ENCODE data around the gene TRMT5. TPM values are rescaled to one million over a fixed set of nuclear protein-coding genes. Genes with fewer than 3 reads are reported as not detected.

The TRMT5 gene
- total and polyA plus RNA-seq, 9 donors = 14.5 to 23.3 (median 18.9) TPM

GRCh38 chr14:60944204-60944603, 36.7 kb downstream of the TRMT5 start:
- peak overlapping the region; percentile 68 for H3K27ac ChIP-seq (ENCODE audit: low read length)
- peaks cover 3% of the 10 kb centered on the region for H3K4me1 ChIP-seq (ENCODE audit: control insufficient read depth, insufficient read depth, low read length)
- H3K9me3 ChIP-seq (replicated peaks; ENCODE audit: control insufficient read depth, low read depth, low read length) = no peaks in the 10 kb centered on the region
- no peaks in the 10 kb centered on the region for H3K36me3 ChIP-seq (ENCODE audit: control insufficient read depth, insufficient read depth, low read length)
- WGBS (ENCODE audit: insufficient coverage) = no CpG with 5 or more reads among the region's 4 CpGs
- H3K27me3 ChIP-seq (ENCODE audit: control insufficient read depth, insufficient read depth, low read length) = no peaks in the 10 kb centered on the region
- no peak overlapping the region for H3K4me3 ChIP-seq (ENCODE audit: low read length)
- DNase-seq = peak; percentile 45

DNA sequence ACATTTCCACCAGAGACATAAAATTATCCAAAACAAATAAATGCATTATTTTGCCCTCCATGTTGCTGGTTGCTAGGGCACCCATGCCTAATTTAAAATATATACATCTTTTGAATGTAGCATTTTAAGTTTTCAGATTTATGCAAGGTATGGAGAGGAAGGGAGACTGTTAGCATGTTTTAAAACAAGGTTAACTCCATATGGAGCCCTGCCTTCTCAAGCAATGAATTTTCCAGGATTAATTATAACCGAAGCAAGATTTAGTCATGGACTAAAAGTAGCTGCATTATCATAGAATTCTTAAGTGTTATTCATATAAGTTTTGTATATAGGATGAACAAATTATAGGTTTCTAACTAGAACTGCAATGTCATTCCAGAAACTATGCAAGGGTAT, 37.2 kb downstream of the TRMT5 start:
- WGBS (ENCODE audit: insufficient coverage) = no CpG with 5 or more reads among the region's 1 CpG
- DNase-seq = no peak

GRCh38 chr14:60935319-60935718, 45.6 kb downstream of the TRMT5 start:
- Histone ChIP-seq H3K9me3 (replicated peaks; ENCODE audit: control insufficient read depth, low read depth, low read length) (no peaks in the 10 kb centered on the region), H3K4me1 (ENCODE audit: control insufficient read depth, insufficient read depth, low read length) (no peaks in the 10 kb centered on the region), H3K36me3 (ENCODE audit: control insufficient read depth, insufficient read depth, low read length) (peaks cover 2% of the 10 kb centered on the region), H3K4me3 (ENCODE audit: low read length) (no peak overlapping the region), H3K27me3 (ENCODE audit: control insufficient read depth, insufficient read depth, low read length) (no peaks in the 10 kb centered on the region), H3K27ac (ENCODE audit: low read length) (no peak overlapping the region)
- DNase-seq = peak; percentile 55

More for the DNA sequence above, 37.2 kb downstream of the TRMT5 start:
- peaks cover 3% of the 10 kb centered on the region for H3K4me1 ChIP-seq (ENCODE audit: control insufficient read depth, insufficient read depth, low read length)
- no peak overlapping the region for H3K4me3 ChIP-seq (ENCODE audit: low read length)
- H3K36me3 ChIP-seq (ENCODE audit: control insufficient read depth, insufficient read depth, low read length) = no peaks in the 10 kb centered on the region
- H3K9me3 ChIP-seq (replicated peaks; ENCODE audit: control insufficient read depth, low read depth, low read length) = no peaks in the 10 kb centered on the region
- no peaks in the 10 kb centered on the region for H3K27me3 ChIP-seq (ENCODE audit: control insufficient read depth, insufficient read depth, low read length)
- H3K27ac ChIP-seq (ENCODE audit: low read length) = peak overlapping the region; percentile 68

DNA sequence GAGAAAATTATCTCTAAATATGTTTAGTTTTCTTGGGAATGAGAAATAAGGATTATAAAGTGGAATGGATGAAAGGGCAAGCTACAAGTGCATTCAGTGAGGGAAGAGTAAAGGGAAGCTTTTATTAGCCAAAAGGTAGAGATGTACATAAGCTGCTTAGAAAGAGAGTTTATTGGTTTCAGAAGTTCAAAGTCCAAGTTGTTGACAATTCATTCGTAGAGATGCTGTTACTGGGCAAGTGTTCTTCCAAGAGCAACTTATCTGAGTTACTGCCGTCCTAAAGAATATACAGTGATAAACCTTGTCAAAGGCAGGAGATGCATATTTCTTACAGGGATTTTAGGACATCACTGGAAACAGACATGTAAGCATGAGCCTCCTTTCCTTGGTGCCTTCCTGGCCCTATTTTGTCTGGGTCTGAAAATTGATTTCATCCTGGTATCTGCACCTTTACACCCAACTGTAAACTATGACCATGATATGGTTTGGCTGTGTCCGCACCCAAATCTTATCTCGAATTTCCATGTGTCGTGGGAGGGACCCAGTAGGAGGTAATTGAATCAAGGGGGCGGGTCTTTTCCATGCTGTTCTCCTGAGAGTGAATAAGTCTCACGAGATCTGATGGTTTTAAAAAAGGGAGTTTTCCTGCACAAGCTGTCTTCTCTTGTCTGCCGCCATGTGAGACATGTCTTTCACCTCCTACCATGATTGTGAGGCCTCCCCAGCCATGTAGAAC, 46.8 kb downstream of the TRMT5 start:
- Histone ChIP-seq H3K27ac (ENCODE audit: low read length) (no peak overlapping the region), H3K9me3 (replicated peaks; ENCODE audit: control insufficient read depth, low read depth, low read length) (no peaks in the 10 kb centered on the region), H3K27me3 (ENCODE audit: control insufficient read depth, insufficient read depth, low read length) (no peaks in the 10 kb centered on the region), H3K4me3 (ENCODE audit: low read length) (no peak overlapping the region), H3K36me3 (ENCODE audit: control insufficient read depth, insufficient read depth, low read length) (peaks cover 2% of the 10 kb centered on the region), H3K4me1 (ENCODE audit: control insufficient read depth, insufficient read depth, low read length) (no peaks in the 10 kb centered on the region)
- 93% methylated on average over 5 of the region's 8 CpGs for WGBS (ENCODE audit: insufficient coverage)
- DNase-seq = no peak

DNA sequence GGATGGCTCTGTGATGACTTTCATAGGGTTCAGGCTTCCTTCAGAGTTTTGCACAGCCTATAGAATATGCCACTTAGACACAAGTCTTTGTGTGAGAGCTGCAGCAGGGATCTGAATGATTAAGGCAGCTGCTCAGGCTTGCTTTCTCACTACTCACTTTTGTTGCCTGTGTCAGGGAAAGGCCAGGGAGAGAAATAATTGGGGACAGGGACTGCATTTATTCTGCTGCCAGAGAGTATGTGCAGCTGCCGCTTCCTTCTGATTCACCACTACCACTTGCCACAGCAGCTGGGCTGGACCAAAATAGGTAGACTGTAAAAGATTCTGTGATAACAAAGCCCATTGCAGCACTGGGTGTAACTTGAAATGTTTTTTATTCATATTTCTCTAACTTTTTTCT, 49.7 kb downstream of the TRMT5 start:
- no peak overlapping the region for H3K4me3 ChIP-seq (ENCODE audit: low read length)
- peak; percentile 89 for DNase-seq
- no peaks in the 10 kb centered on the region for H3K4me1 ChIP-seq (ENCODE audit: control insufficient read depth, insufficient read depth, low read length)
- H3K36me3 ChIP-seq (ENCODE audit: control insufficient read depth, insufficient read depth, low read length) = peaks cover 2% of the 10 kb centered on the region
- H3K27me3 ChIP-seq (ENCODE audit: control insufficient read depth, insufficient read depth, low read length) = no peaks in the 10 kb centered on the region
- WGBS (ENCODE audit: insufficient coverage) = no CpG with 5 or more reads among the region's 1 CpG
- no peaks in the 10 kb centered on the region for H3K9me3 ChIP-seq (replicated peaks; ENCODE audit: control insufficient read depth, low read depth, low read length)
- peak overlapping the region; percentile 84 for H3K27ac ChIP-seq (ENCODE audit: low read length)

- Histone ChIP-seq H3K9me3 (replicated peaks; ENCODE audit: control insufficient read depth, low read depth, low read length) (no peaks in the 10 kb centered on the region), H3K27me3 (ENCODE audit: control insufficient read depth, insufficient read depth, low read length) (no peaks in the 10 kb centered on the region), H3K4me3 (ENCODE audit: low read length) (no peak overlapping the region), H3K4me1 (ENCODE audit: control insufficient read depth, insufficient read depth, low read length) (no peaks in the 10 kb centered on the region), H3K36me3 (ENCODE audit: control insufficient read depth, insufficient read depth, low read length) (no peaks in the 10 kb centered on the region), H3K27ac (ENCODE audit: low read length) (no peak overlapping the region)
- DNase-seq = no peak
- 100% methylated on average over 1 of the region's 3 CpGs for WGBS (ENCODE audit: insufficient coverage)
These were observed 54.9 kb downstream of the TRMT5 start for GRCh38 chr14:60926002-60926401.

DNA sequence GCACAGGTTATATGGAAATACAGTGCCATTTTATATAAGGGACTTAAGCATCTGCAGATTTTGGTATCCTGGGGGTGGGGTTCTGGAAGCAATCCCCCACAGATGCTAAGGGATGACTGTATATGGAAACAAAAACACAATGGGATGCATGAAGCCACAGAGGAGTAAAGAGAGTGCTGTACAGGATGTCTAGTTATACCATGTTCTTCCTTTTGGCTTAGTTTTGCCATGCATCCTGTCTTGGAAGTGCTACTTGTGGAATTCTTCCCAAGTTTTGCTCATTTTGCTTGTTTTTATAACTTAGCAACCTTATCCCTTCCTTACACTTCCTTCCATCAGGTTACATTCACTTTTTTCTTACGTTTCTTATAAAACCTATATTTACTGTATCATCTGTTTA, 55.6 kb downstream of the TRMT5 start:
- Histone ChIP-seq H3K9me3 (replicated peaks; ENCODE audit: control insufficient read depth, low read depth, low read length) (no peaks in the 10 kb centered on the region), H3K36me3 (ENCODE audit: control insufficient read depth, insufficient read depth, low read length) (no peaks in the 10 kb centered on the region), H3K4me3 (ENCODE audit: low read length) (no peak overlapping the region), H3K27me3 (ENCODE audit: control insufficient read depth, insufficient read depth, low read length) (no peaks in the 10 kb centered on the region), H3K27ac (ENCODE audit: low read length) (no peak overlapping the region), H3K4me1 (ENCODE audit: control insufficient read depth, insufficient read depth, low read length) (no peaks in the 10 kb centered on the region)
- no CpG with 5 or more reads among the region's 1 CpG for WGBS (ENCODE audit: insufficient coverage)
- DNase-seq = peak; percentile 55

GRCh38 chr14:60922050-60922449, 58.8 kb downstream of the TRMT5 start:
- H3K4me1 ChIP-seq (ENCODE audit: control insufficient read depth, insufficient read depth, low read length) = no peaks in the 10 kb centered on the region
- DNase-seq = peak; percentile 37
- H3K27ac ChIP-seq (ENCODE audit: low read length) = no peak overlapping the region
- no peaks in the 10 kb centered on the region for H3K27me3 ChIP-seq (ENCODE audit: control insufficient read depth, insufficient read depth, low read length)
- H3K4me3 ChIP-seq (ENCODE audit: low read length) = no peak overlapping the region
- H3K36me3 ChIP-seq (ENCODE audit: control insufficient read depth, insufficient read depth, low read length) = no peaks in the 10 kb centered on the region
- WGBS (ENCODE audit: insufficient coverage) = no CpG with 5 or more reads among the region's 2 CpGs
- H3K9me3 ChIP-seq (replicated peaks; ENCODE audit: control insufficient read depth, low read depth, low read length) = no peaks in the 10 kb centered on the region

Other genes starting within 250 kb of the TRMT5 start
- gene MNAT1, start 246.3 kb downstream of the TRMT5 start, total RNA-seq = 102 TPM
- 10 to 100 TPM; 43.7 to 53.3 (median 49.0) TPM for gene MNAT1, start 246.3 kb downstream of the TRMT5 start, polyA plus RNA-seq (ENCODE audit: insufficient read depth in 1 of 8, insufficient read length in 8 of 8, low replicate concordance in 1 of 8)
- gene SLC38A6, start 166 bp upstream of the TRMT5 start, total RNA-seq = 20.0 TPM
- gene SLC38A6, start 166 bp upstream of the TRMT5 start, polyA plus RNA-seq (ENCODE audit: insufficient read depth in 1 of 8, insufficient read length in 8 of 8, low replicate concordance in 1 of 8) = 10 to 100 TPM; 10.1 to 19.2 (median 12.6) TPM